ENCODE measurements around the gene CYS1.
"Not testable (repeated sequence)": the region's sequence is repeated elsewhere in the genome, so short reads cannot be mapped to it uniquely, and the experiment has no call there.

Gene CYS1

DNA sequence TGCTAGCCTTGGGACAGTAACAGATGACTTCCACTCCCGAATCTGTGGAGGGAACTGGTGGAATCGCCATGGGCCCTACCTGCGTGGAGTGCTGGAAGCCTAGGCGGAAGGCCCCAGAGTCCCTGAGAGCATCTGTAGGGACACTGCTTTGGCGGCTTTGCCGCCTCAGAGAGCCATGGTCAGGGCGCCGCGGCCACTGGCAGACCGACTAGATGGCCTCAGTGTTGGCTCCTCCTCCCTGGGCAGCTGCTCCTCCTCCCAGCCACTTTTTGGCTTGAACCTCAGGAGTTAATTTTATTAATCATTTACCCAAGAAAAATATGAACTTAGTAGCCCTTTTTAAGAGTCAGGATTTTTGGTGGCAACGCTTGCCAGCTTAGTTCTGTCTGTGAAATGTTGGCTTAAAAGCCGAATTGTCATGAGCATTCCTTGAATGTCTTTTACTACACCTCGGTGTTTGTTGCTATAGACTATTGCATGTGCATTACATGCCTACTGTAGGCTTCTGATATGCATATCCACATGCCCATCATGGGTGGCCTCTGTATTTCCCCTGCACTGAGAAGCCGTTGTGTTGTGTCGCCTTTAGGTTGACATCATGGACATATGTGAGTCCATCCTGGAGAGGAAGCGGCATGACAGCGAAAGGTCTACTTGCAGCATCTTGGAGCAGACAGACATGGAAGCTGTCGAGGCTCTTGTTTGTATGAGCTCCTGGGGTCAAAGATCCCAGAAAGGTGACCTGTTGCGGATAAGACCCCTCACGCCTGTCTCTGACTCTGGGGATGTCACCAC is 34.5 kb downstream of the CYS1 start:
- no peak for FAIRE-seq

DNA sequence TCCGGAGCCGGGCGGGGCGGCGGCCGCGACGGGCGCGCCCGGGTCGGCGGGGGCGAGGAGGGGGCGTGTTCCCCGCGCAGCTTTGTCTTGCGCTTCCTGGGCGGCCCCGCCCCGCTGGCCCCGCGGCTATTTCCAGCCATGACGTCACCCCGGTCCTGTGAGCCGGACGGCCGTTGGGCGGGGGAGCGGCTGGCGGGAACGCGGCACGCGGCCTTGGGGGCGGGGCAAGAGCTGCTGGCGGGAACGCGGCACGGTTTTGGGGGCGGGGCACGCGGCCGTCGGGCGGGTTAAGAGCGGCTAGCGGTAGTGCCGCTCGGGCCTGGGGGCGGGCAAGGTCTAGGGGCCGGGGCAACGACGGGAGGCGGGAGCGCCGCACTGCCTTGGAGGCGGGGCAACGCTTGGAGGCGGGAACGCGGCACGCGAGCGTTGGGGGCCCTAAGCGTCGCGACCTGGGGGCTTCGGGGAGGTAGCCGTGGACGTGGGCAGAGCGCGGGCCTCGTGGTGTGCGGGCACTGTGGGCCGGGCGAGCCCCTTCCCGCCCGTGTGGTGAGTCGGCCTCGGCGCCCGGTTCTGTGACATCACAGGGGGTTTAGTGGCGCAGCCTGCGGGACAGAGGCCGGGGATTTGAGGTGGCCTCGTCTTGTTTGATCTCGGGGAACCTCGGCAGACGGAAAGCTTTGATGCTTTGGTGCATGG is 36.2 kb downstream of the CYS1 start:
- FAIRE-seq: no peak

DNA sequence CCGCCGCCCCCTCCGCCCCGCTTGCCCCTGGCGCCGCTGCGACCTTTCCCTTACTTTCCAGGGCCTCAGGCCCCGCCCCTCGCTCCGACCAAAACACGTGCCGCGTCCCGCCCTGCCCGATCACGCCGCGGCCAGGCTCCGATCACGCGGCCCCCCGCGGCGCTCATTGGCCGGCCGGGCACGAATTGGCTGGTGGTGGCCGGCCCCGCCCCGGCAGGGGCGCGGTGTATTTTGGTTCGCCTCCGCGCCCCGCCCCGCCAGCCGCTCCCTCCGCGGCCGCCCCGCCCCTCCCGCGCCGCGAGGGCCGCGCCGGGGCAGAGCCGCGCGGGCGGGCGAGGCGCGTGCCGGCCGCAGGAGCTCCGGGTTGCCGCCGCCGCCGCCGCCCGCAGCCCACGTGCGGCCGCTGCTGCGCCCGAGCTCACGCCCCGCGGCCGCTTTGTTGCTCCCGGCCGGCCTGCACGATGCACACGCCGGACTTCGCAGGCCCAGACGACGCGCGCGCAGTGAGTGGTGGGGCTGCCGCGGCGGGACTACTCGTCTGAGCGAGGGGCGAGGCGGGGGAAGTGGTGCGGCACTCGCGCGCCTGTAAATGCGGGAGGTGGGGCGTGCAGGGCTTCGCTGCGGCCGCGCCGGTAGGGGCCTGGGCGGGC is 36.8 kb downstream of the CYS1 start, which contains the start of gene KLF11:
Gene KLF11, plus strand, starts transcription at position 295 of the 650 bp plus-strand sequence. Its CDS starts 167 bp downstream, at position 462.
- no peak for FAIRE-seq

DNA sequence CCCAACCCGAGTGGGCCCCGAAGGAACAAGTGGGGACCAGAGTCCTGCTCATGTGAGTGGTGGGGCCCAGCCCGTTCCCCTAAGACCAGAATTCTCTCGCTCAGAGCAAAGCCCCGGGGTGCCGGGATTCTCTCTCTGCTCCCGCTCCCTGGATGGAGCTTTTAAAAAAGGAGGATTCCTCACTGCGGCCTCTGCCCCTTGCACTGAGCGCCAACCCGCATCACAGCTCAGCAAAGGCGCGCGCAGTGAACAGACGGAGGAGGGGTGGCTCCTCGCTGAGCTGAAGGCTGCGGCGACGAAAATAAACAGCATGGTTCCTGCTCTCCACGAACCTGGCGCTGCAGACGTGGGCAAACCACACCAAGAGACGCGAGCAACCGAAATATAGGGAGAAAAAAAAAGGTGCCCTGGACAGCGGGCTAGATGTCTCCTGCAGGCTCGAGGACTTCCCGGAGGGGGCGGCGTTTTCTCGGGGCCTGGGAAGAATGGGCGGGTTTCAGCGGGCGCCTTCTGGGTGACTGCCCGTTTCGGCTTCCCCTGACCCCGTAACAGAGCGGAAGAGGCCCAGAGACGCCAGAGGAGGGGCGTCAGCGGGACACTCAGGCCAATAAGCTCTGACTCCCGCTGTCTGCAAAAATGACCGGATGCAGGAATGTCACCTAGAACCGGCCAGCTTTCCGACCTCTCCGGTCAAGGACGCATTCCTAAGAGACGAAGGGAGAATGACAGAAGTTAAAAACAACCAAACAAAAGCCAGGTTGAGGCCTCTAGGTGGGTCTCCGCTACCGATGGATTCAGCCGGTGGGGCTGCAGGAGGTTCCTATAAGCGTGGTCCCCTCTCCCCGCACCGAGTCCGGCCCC is 37.7 kb downstream of the CYS1 start:
- FAIRE-seq: no peak

DNA sequence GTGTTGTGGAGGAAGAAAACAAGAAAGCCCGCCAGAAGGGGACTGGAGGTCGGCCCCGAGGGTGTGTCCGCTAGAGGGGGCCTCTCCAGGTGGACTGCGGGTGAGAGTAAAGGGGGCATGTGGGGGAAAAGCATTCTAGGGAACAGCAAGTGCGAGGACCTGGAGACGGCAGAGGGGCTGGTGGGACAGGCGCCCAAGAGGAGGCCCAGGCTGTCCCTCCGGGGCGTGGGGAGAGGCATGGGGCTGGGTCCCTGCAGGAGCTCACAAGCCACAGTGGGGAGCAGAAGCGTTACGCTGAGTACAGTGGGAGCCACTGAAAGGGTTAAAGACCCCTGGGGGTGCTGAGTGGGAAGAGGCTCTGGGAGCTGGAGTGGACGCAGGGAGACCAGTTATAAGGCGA is 38.5 kb downstream of the CYS1 start:
- FAIRE-seq: no peak

GRCh38 chr2:10039658-10040410 is 40.4 kb downstream of the CYS1 start:
- FAIRE-seq: no peak

DNA sequence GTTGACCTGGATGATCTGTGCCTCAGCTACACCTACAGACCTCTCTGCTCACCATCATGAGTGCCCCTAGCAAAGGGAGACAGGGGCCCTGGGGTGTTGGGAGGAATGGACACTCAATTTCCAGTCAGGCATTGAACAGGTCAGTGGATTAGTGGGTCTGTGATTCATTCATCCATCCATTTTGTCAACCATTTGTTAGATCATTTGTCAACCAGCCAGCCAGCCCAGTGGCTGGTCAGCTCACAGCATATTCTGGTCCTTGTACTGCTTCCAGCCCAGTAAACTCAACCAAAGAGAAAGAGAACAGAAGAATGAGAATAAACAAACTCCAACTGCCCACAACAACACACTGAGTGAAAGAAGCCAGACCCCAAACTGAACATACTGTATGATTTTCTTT is 41.5 kb downstream of the CYS1 start:
- no peak for FAIRE-seq

DNA sequence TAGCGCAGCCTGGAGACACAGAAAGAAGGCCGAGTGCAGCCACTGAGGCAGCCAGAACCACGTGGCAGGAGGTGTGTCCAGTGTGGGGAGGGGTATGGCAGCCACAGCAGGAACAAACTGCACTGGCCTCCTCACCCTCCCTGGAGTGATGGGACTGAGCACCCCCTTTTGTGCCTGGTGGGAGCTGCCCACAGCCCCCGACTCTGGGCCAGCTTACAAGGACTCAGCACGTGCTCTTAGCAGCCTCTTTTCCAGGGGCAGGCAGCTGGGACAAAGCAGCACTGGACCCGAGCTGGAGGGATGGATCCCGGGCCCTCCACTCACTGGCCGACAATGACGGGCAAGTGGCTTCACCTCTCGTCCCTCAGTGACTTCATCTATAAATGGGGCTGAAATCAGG is 42.1 kb downstream of the CYS1 start:
- no peak for FAIRE-seq

GRCh38 chr2:10036095-10036884 is 43.9 kb downstream of the CYS1 start:
- no peak for FAIRE-seq

DNA sequence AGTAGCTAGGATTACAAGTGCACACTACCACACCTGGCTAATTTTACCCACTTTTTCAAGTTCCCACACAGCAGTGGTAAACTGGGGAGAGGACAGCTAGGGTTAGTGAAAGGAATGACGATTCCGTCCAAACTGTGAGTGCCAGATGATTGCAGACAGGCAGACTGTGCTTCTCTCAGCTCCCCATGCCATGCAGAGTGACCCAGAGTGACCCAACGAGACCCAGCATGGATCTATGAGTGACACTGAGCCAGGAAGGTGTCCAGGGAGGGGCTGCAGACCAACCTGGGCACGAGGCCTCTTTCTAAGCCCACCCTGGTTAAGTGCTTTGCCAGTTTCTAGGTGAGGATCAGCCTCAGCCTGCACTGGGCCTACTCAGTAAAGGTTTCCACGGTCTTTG is 44.6 kb downstream of the CYS1 start:
- FAIRE-seq: no peak

DNA sequence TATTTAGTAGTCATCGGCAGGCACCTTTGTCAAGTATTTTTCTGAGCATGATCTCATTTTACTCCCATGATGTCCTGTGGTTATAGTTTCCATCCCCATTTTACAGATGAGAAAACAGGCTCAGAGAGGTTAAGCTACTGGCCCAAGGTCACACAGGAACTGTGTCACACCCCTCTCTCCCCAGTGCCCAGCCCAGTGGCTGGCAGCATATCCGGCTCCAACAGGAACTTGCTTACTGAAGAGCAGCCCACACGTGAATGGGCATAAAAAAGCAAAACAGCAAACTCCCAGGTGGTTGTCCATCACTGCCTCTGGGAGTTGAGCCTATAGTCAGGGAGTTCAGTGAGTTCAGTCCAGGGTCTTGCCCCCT is 45.2 kb downstream of the CYS1 start:
- FAIRE-seq: no peak

GRCh38 chr2:10034333-10035052 is 45.7 kb downstream of the CYS1 start:
- FAIRE-seq: no peak

DNA sequence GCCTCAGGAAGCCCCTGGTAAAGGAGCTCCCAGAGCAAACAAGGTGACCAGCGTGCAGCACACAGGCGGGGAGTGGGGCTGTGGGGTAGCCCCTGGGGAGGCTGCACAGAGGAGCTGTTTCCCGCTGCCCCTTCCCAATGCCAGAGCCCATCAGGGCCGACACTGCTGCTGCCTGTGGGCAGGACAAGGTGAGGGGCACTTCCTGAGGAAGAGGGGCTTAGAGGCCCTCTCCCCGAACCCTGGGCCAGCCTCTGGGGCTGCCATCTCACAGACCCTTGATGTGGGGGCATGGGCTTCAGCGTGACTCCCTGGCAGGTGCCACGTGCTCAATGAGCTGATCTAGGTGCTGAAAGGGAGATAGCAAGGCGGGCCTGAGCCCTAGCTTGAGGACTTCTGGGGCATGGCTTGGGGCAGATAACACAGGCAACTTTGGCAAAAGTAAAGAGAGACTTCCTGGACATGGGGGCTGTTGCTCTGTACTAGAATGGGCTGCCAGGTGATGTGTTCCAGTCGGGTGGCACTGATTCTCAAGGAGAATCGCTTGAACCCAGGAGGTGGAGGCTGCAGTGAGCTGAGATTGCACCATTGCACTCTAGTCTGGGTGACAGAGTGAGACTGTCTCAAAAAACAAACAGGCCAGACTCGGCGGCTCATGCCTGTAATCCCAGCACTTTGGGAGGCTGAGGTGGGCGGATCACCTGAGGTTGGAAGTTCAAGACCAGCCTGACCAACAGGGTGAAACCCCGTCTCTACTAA is 46.8 kb downstream of the CYS1 start:
- no peak for FAIRE-seq

DNA sequence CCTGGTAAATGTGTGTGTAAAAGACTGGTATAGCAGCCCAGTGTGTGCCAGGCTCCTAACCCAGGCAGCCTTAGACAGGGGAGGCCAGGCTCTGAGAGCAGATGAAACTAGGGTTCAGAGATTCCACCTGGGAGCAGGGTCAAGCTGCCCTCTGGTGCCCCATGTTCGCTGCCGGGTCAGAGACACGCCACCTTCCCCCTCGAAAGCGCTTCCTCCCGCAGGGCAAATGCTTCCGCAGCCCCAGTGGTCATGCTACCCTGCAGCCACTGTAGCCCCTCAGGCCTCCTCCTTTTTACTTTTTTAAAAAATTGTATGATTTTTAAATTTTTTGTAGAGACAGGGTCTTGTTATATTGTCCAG is 47.5 kb downstream of the CYS1 start:
- FAIRE-seq: no peak

DNA sequence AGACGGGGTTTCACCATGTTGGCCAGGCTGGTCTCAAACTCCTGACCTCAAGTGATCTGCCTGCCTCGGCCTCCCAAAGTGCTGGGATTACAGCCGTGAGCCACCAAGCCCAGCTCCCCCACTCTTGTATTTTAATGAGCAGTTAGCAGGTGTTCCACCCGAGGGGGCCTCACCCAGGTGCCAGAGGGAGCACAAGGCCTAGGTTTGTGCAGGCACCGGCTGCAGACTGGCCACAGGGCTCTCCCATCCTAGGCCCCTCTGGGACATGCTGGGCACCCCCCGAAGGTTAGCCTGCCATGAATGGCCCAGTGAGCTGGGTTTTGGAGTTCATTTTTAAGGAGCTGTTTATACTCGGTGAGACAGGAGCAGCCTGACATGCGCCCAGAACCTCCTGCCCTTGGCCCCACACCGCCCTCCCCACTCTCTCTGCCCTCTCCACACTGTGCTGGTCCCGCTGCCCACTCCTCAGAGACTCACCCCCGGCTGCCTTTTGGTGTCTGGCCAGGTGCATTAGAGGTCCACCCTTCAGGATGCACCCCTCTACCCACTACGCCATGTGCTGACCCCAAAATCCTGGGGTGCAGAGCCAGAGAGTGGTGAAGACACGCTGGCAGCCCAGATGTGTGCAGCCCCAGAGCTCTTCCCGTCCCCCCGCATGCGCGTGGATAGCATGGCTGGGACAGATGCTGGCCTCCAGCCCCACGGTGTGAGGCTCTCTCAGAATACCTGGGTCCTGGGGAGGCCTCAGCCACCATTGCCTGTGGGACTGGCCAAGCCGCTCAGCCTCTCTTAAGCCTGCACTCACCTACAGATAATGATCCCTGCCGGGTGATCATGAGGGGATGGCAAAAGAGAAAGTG is 48.1 kb downstream of the CYS1 start:
- no peak for FAIRE-seq

- not testable (repeated sequence) for FAIRE-seq
These were observed 49.4 kb downstream of the CYS1 start for GRCh38 chr2:10030798-10031197.

DNA sequence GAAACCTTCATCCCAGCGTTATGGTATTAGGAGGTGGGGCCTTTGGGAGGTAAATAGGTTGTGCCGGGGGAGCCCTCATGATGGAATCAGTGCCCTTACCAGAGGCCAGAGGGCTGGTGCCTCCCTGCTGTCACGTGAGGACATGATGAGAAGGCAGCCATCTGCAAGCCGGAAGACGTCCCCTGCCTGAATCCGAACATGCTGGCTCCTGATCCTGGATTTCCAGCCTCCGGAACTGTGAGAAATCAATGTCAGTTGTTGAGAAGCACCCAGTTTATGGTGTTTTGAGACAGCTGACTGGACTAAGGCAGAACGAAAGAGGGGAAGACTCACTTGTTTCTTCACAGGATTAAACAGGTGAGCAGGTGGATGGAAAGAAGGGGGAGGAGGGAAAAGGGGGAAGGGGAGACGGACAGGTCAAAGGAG is 49.9 kb downstream of the CYS1 start:
- FAIRE-seq: no peak

DNA sequence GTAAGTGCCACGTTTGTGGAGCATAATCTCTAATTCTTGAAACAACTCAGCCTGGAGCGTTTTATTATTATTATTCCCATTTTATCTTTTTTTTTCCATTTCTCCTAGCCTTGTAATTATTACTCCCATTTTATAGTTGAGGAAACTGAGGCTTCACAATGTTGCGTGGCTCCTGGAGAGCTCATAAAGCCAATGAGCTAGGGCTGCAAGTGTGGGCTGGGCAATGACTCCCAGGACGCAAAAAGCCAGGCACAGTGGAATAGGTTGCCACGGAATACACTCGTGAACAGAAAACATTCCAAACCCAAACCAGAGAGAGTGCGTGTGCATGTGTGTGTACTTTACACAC is 50.4 kb downstream of the CYS1 start:
- no peak for FAIRE-seq

All from endometrium (tissue), 2 donors.